Neuronal stem cell (in vitro differentiated cells): Measurements from ENCODE around the gene ABI3BP.

Experiments used
- DNase-seq: peaks from one replicate; pipeline ENCODE4 v3.0.0-alpha.2; 2013; ENCODE audit warnings: low spot score
- H2AFZ ChIP-seq: one replicate; pipeline ENCODE4 v1.6.1; 2013; ENCODE audit warnings: mild to moderate bottlenecking, low read length, inconsistent platforms
- H2AK5ac ChIP-seq: 2 replicates; pipeline ENCODE4 v1.6.1; 2013; ENCODE audit warnings: low read depth, mild to moderate bottlenecking, inconsistent platforms, low read length, moderate library complexity, mixed read lengths
- H2BK120ac ChIP-seq: 2 replicates; pipeline ENCODE4 v1.6.1; 2013; ENCODE audit warnings: low read depth, mild to moderate bottlenecking, inconsistent platforms, low read length, moderate library complexity, mixed read lengths
- H2BK12ac ChIP-seq: one replicate; pipeline ENCODE4 v1.6.1; 2013; ENCODE audit warnings: low read length, inconsistent platforms
- H2BK15ac ChIP-seq: 2 replicates; pipeline ENCODE4 v1.6.1; 2013; ENCODE audit warnings: mild to moderate bottlenecking, low read length, inconsistent platforms, mixed read lengths
- H2BK5ac ChIP-seq: one replicate; pipeline ENCODE4 v1.6.1; 2013; ENCODE audit warnings: inconsistent platforms, mild to moderate bottlenecking, low read length, moderate library complexity
- H3K14ac ChIP-seq: one replicate; pipeline ENCODE4 v1.6.1; 2013; ENCODE audit warnings: low read length, inconsistent platforms
- H3K18ac ChIP-seq: 2 replicates; pipeline ENCODE4 v1.6.1; 2013; ENCODE audit warnings: low read length, inconsistent platforms
- H3K23ac ChIP-seq: 2 replicates; pipeline ENCODE4 v1.6.1; 2013; ENCODE audit warnings: low read depth, mild to moderate bottlenecking, mixed read lengths, low read length, inconsistent platforms; ENCODE audit not compliant: poor library complexity
- H3K27ac ChIP-seq: replicated peaks from 3 replicates; pipeline ENCODE4 v1.5.1; 2013; ENCODE audit warnings: low read length, inconsistent platforms
- H3K27me3 ChIP-seq, 3 experiments: 2 replicates each; pipeline ENCODE4 v1.6.1; 2013; ENCODE audit warnings: low read length in 3 of 3, mild to moderate bottlenecking in 2 of 3, inconsistent platforms in 1 of 3, low read depth in 1 of 3, mixed read lengths in 1 of 3, moderate library complexity in 1 of 3; ENCODE audit not compliant: control insufficient read depth in 3 of 3, insufficient read depth in 3 of 3
- H3K36me3 ChIP-seq, 2 donors: replicated peaks in 1 of 2; 2 replicates each; pipeline ENCODE4 v1.6.1; 2013; ENCODE audit warnings: low read length in 2 of 2; ENCODE audit not compliant: control insufficient read depth in 2 of 2, insufficient read depth in 2 of 2
- H3K4ac ChIP-seq: 2 replicates; pipeline ENCODE4 v1.6.1; 2013; ENCODE audit warnings: inconsistent platforms, mild to moderate bottlenecking, low read length, moderate library complexity
- H3K4me1 ChIP-seq, 2 donors: 1 replicate in 1 of 2; 2 replicates in 1 of 2; pipeline ENCODE4 v1.6.1; 2013; ENCODE audit warnings: low read length in 2 of 2, low read depth in 1 of 2; ENCODE audit not compliant: control insufficient read depth in 2 of 2, insufficient read depth in 1 of 2
- H3K4me2 ChIP-seq: one replicate; pipeline ENCODE4 v1.6.1; 2013; ENCODE audit warnings: mild to moderate bottlenecking, low read length, inconsistent platforms; ENCODE audit not compliant: insufficient read depth, poor library complexity, severe bottlenecking
- H3K4me3 ChIP-seq, 2 donors: 2 replicates each; pipeline ENCODE4 v1.5.1; 2013; ENCODE audit warnings: low read length in 2 of 2, mild to moderate bottlenecking in 2 of 2, inconsistent platforms in 1 of 2, moderate library complexity in 1 of 2
- H3K79me1 ChIP-seq: one replicate; pipeline ENCODE4 v1.6.1; 2013; ENCODE audit warnings: low read depth, mild to moderate bottlenecking, inconsistent platforms, low read length, moderate library complexity
- H3K9ac ChIP-seq: one replicate; pipeline ENCODE4 v1.6.1; 2013; ENCODE audit warnings: mild to moderate bottlenecking, low read depth, low read length, inconsistent platforms; ENCODE audit not compliant: poor library complexity
- H3K9me3 ChIP-seq, 2 donors: replicated peaks in 1 of 2; 2 replicates each; pipeline versions ENCODE3 to v1.6.1; 2013; ENCODE audit warnings: low read length in 2 of 2, mild to moderate bottlenecking in 2 of 2, inconsistent platforms in 1 of 2, low read depth in 1 of 2, mixed read lengths in 1 of 2, moderate library complexity in 1 of 2; ENCODE audit not compliant: control insufficient read depth in 2 of 2, insufficient read depth in 1 of 2
- H4K8ac ChIP-seq: one replicate; pipeline ENCODE4 v1.6.1; 2013; ENCODE audit warnings: low read depth, mild to moderate bottlenecking, inconsistent platforms, low read length, moderate library complexity
- H4K91ac ChIP-seq: one replicate; pipeline ENCODE4 v1.6.1; 2013; ENCODE audit warnings: low read length, low read depth, mild to moderate bottlenecking, inconsistent platforms; ENCODE audit not compliant: poor library complexity
- WGBS, 2 donors: extraction: QIAGEN DNeasy Blood & Tissue Kit; methylation state at CpG; one replicate each; pipeline ENCODE4 v1.1.7; 2013; ENCODE audit warnings: missing lambda C conversion rate in 2 of 2, mixed read lengths in 1 of 2; ENCODE audit not compliant: insufficient read length in 2 of 2, insufficient replicate concordance in 1 of 2; ENCODE audit errors: extremely low coverage in 2 of 2; 5-methylcytosine and 5-hydroxymethylcytosine counted together

The ABI3BP gene

GRCh38 chr3:101009386-101009785, 16.2 kb upstream of the ABI3BP start:
- Histone ChIP-seq H2BK5ac (no peak overlapping the region), H3K27me3 (no peaks in the 10 kb centered on the region), H3K79me1 (no peaks in the 10 kb centered on the region), H3K4ac (no peak overlapping the region), H3K27ac (no peak overlapping the region), H2BK15ac (no peak overlapping the region), H3K14ac (no peak overlapping the region), H2BK120ac (no peak overlapping the region), H3K18ac (no peak overlapping the region), H3K9ac (no peak overlapping the region), H3K36me3 (no peaks in the 10 kb centered on the region), H2BK12ac (no peak overlapping the region), H2AFZ (no peak overlapping the region), H3K9me3 (no peaks in the 10 kb centered on the region), H4K91ac (no peak overlapping the region), H3K4me1 (no peaks in the 10 kb centered on the region), H3K4me3 (no peak overlapping the region), H4K8ac (no peak overlapping the region), H3K4me2 (no peak overlapping the region), H3K23ac (no peak overlapping the region), H2AK5ac (no peak overlapping the region)
- DNase-seq = no peak
- no CpG with 5 or more reads among the region's 2 CpGs for WGBS, 2 donors

- H3K36me3 ChIP-seq = no peaks in the 10 kb centered on the region
- no peak overlapping the region for H3K4ac ChIP-seq
- H2BK15ac ChIP-seq = no peak overlapping the region
- H3K27ac ChIP-seq = no peak overlapping the region
- H4K91ac ChIP-seq = no peak overlapping the region
- H3K4me1 ChIP-seq = no peaks in the 10 kb centered on the region
- H3K4me3 ChIP-seq = no peak overlapping the region
- H2AK5ac ChIP-seq = no peak overlapping the region
- H2AFZ ChIP-seq = no peak overlapping the region
- H2BK12ac ChIP-seq = no peak overlapping the region
- H4K8ac ChIP-seq = no peak overlapping the region
- no peak overlapping the region for H2BK120ac ChIP-seq
- no peak overlapping the region for H3K4me2 ChIP-seq
- no peaks in the 10 kb centered on the region for H3K79me1 ChIP-seq
- no peak overlapping the region for H3K14ac ChIP-seq
- H2BK5ac ChIP-seq = no peak overlapping the region
- DNase-seq = no peak
- WGBS, 2 donors = no CpG with 5 or more reads among the region's 2 CpGs
- H3K9ac ChIP-seq = no peak overlapping the region
- H3K23ac ChIP-seq = no peak overlapping the region
- no peaks in the 10 kb centered on the region for H3K27me3 ChIP-seq
- H3K9me3 ChIP-seq = no peaks in the 10 kb centered on the region
- no peak overlapping the region for H3K18ac ChIP-seq
These were observed 5.9 kb upstream of the ABI3BP start for GRCh38 chr3:100999160-100999559.

GRCh38 chr3:100994809-100995208, 1.6 kb upstream of the ABI3BP start:
- H4K8ac ChIP-seq = no peak overlapping the region
- DNase-seq = no peak
- H3K36me3 ChIP-seq = no peaks in the 10 kb centered on the region
- H3K27ac ChIP-seq = no peak overlapping the region
- no CpG with 5 or more reads among the region's 2 CpGs for WGBS, 2 donors
- H3K4ac ChIP-seq = no peak overlapping the region
- H3K23ac ChIP-seq = no peak overlapping the region
- no peaks in the 10 kb centered on the region for H3K79me1 ChIP-seq
- H2BK5ac ChIP-seq = no peak overlapping the region
- H2BK12ac ChIP-seq = no peak overlapping the region
- H2AK5ac ChIP-seq = no peak overlapping the region
- no peak overlapping the region for H4K91ac ChIP-seq
- no peak overlapping the region for H3K4me3 ChIP-seq
- no peak overlapping the region for H3K18ac ChIP-seq
- no peak overlapping the region for H2AFZ ChIP-seq
- H2BK15ac ChIP-seq = no peak overlapping the region
- no peak overlapping the region for H3K14ac ChIP-seq
- H3K27me3 ChIP-seq = no peaks in the 10 kb centered on the region
- no peak overlapping the region for H3K9ac ChIP-seq
- no peak overlapping the region for H2BK120ac ChIP-seq
- H3K4me1 ChIP-seq = peaks cover 0 to 3% of the 10 kb centered on the region in 2 donors
- no peaks in the 10 kb centered on the region for H3K9me3 ChIP-seq
- no peak overlapping the region for H3K4me2 ChIP-seq

- peaks cover 0 to 3% of the 10 kb centered on the region in 2 donors for H3K4me1 ChIP-seq
- H3K23ac ChIP-seq = no peak overlapping the region
- H3K27me3 ChIP-seq = no peaks in the 10 kb centered on the region
- H3K4me2 ChIP-seq = no peak overlapping the region
- H2BK5ac ChIP-seq = no peak overlapping the region
- no peak overlapping the region for H3K4ac ChIP-seq
- H2BK120ac ChIP-seq = no peak overlapping the region
- H3K9me3 ChIP-seq = no peaks in the 10 kb centered on the region
- no peak overlapping the region for H3K14ac ChIP-seq
- no peak overlapping the region for H2BK15ac ChIP-seq
- H2BK12ac ChIP-seq = no peak overlapping the region
- no CpG with 5 or more reads among the region's 5 CpGs for WGBS, 2 donors
- H3K27ac ChIP-seq = no peak overlapping the region
- H2AFZ ChIP-seq = no peak overlapping the region
- no peaks in the 10 kb centered on the region for H3K79me1 ChIP-seq
- no peak for DNase-seq
- no peak overlapping the region for H2AK5ac ChIP-seq
- no peak overlapping the region for H3K4me3 ChIP-seq
- no peaks in the 10 kb centered on the region for H3K36me3 ChIP-seq
- no peak overlapping the region for H3K9ac ChIP-seq
- no peak overlapping the region for H3K18ac ChIP-seq
- H4K8ac ChIP-seq = no peak overlapping the region
- no peak overlapping the region for H4K91ac ChIP-seq
These were observed 966 bp upstream of the ABI3BP start for GRCh38 chr3:100994187-100994586.
